GM12872 (cell line): ENCODE results near the gene SH3GL1.

ENCODE experiments used
- TF ChIP-seq, protein P1 (sequence below): IDR thresholded peaks from 3 replicates; pipeline ENCODE4 v1.5.1; 2011; ENCODE audit warnings: low read depth, mild to moderate bottlenecking, low read length, moderate library complexity; ENCODE audit not compliant: insufficient read depth

Gene SH3GL1

GRCh38 chr19:4372165-4373012 is 28.0 kb downstream of the SH3GL1 start:
- TF ChIP-seq, protein P1, sequence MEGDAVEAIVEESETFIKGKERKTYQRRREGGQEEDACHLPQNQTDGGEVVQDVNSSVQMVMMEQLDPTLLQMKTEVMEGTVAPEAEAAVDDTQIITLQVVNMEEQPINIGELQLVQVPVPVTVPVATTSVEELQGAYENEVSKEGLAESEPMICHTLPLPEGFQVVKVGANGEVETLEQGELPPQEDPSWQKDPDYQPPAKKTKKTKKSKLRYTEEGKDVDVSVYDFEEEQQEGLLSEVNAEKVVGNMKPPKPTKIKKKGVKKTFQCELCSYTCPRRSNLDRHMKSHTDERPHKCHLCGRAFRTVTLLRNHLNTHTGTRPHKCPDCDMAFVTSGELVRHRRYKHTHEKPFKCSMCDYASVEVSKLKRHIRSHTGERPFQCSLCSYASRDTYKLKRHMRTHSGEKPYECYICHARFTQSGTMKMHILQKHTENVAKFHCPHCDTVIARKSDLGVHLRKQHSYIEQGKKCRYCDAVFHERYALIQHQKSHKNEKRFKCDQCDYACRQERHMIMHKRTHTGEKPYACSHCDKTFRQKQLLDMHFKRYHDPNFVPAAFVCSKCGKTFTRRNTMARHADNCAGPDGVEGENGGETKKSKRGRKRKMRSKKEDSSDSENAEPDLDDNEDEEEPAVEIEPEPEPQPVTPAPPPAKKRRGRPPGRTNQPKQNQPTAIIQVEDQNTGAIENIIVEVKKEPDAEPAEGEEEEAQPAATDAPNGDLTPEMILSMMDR: no peak

DNA sequence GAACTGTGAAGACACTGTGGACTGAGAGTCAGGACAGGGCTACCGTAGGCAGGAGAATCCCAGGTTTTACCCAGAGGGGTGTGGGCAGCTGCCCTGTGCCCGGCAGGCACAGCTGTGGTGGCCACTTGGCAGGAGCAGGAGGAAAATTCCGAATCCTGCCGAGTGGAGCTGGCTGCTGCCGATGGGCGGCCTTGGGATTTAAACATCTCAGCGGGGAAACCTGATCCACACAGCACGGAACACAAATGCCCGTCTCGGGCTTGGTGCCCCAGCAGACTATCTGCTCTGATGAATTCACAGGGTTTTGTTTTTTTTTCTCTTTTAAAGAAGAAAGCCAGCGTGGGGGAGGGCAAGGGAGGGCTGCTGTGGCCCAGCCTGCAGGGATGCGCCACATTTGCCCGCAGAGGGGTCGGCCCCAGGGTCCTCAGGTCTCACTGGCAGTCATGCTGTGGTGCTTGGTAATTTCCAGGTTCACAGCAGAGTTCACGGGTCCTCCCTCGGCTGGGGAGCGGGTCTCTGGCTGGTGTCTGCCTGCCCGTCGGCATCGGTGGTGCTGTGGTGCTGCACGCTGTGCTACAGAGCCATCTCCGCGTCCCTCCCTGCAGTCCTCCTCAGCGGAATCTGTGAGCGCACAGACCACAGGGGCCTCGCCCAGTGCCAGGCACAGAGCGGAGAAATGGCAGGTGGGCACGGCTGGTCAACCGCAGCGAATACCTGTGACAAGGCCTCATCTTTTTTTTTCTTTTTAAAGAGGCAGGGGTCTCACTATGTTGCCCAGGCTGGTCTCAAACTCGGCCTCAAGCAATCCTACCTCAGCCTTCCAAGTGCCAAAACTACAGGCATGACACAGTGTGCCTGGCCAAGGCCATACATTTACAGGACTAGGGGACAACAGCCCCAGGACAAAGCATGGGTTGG is 28.8 kb downstream of the SH3GL1 start:
- TF ChIP-seq, protein P1: no peak

DNA sequence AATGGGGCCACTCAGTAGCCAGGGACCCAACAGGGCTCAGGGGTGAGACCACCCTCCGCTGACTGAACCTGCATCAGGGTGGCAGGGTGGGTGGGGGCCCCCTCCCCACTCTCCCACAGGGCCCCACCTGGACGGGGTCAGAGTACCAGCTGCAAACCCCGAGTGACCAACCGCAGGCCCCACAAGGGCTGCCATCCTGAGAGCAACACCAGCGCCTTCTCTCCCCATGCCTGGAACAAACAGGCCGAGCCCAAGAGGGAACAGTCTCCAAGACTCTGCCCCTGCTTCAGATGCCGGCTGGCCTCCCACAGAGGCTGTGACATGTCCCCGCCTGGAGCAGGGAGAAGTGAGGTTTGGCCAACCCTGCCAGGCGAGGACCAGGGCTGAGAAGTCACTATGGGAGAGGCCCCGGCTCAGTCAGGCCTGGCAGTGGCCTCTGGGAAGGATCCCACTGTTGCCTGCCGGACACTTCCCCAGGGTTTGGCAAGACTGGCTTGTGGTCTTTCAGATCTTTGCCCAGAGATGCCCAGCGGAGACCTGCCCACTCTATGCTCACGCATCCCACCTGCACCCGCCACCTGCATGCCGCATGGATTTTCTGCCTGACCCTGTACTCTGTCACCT is 29.8 kb downstream of the SH3GL1 start:
- TF ChIP-seq, protein P1: no peak

DNA sequence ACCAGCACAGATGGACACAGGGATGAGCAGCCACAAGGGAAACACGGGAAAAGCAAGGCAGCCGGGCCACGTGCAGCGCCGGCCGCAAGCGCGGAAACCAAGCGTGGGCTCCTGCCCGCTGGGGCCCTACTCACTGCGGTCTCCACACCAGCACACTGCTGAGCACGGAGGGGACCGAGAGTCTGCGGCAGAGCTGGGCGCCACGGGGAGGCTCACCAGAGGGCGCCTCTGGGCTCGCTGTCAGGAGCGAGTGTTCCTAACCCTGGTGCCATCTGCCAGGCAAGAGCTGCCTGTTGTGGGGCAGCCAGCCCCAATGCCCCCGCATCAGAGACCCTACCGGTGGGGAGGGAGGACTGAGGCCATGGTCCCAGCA is 30.5 kb downstream of the SH3GL1 start:
- TF ChIP-seq, protein P1: peak; percentile 81

DNA sequence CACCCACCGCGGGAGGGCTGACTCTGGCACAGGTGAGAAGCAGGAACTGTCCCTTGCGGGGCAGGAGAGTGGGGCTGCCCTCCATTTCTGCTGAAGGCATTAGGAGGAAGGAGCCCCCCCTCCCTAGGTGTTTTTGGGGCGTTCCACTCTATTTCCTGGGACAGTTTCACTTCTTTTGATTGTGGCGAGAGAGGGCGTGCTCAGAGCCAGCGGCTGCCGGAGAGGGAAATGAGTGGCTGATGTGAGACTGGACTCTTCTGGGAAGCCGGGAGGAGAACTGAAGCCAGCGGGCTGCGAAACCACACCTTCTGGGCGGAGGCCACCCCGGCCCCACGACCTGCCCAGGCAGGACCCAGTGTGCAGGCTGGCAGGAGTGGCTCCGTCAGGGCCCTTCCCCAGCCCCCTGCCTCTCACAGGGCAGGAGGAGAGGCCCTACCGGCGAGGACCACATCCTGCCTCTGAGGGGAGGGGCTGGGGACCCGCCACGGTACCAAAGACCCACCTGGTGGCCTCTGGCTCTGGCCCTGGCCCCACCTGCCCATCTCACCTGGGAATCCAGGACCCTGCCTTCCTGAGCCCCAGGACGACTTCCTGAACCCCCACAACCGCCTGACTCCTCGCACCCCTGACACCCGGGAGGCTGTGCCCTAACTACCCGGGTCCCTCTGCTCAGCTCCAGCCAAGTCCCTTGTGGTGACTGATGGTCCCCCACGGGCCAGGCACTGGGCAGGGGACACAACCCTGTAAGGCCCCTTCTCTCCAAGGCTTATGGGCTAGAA is 31.0 kb downstream of the SH3GL1 start:
- TF ChIP-seq, protein P1: no peak

- TF ChIP-seq, protein P1: no peak
Observed at GRCh38 chr19:4368128-4368820, 32.1 kb downstream of the SH3GL1 start.
